ENCODE results near the gene GDPD4.

GDPD4 gene

GRCh38 chr11:77325159-77325558, 23.7 kb upstream of the GDPD4 start:
- in situ Hi-C loops (cut with HindIII; ENCODE audit: low sequenced_read_pairs): no loop called here
- no peak for TF ChIP-seq CTCF (IDR thresholded peaks at IDR 0.05; ENCODE audit: low read depth, low read length, missing control alignments)
- DNase-seq (ENCODE audit: low read depth): no peak
- no peak overlapping the region for H3K4me3 ChIP-seq (ENCODE audit: low read depth, low read length)

GRCh38 chr11:77324508-77324907, 23.0 kb upstream of the GDPD4 start:
- DNase-seq (ENCODE audit: low read depth): no peak
- in situ Hi-C loops (cut with HindIII; ENCODE audit: low sequenced_read_pairs): no loop called here
- TF ChIP-seq CTCF (IDR thresholded peaks at IDR 0.05; ENCODE audit: low read depth, low read length, missing control alignments): no peak
- H3K4me3 ChIP-seq (ENCODE audit: low read depth, low read length): no peak overlapping the region

GRCh38 chr11:77322926-77323590, 21.6 kb upstream of the GDPD4 start:
- H3K4me3 ChIP-seq (ENCODE audit: low read depth, low read length): no peak overlapping the region
- TF ChIP-seq CTCF (IDR thresholded peaks at IDR 0.05; ENCODE audit: low read depth, low read length, missing control alignments): no peak
- no peak for DNase-seq (ENCODE audit: low read depth)
- in situ Hi-C loops (cut with HindIII; ENCODE audit: low sequenced_read_pairs): no loop called here

- no peak for TF ChIP-seq CTCF (IDR thresholded peaks at IDR 0.05; ENCODE audit: low read depth, low read length, missing control alignments)
- H3K4me3 ChIP-seq (ENCODE audit: low read depth, low read length): no peak overlapping the region
- in situ Hi-C loops (cut with HindIII; ENCODE audit: low sequenced_read_pairs): no loop called here
- peak; percentile 93 for DNase-seq (ENCODE audit: low read depth)
These were observed 21.0 kb upstream of the GDPD4 start for GRCh38 chr11:77322506-77322905.

GRCh38 chr11:77320351-77320750, 18.9 kb upstream of the GDPD4 start:
- in situ Hi-C loops (cut with HindIII; ENCODE audit: low sequenced_read_pairs): no loop called here
- TF ChIP-seq CTCF (IDR thresholded peaks at IDR 0.05; ENCODE audit: low read depth, low read length, missing control alignments): no peak
- no peak for DNase-seq (ENCODE audit: low read depth)
- H3K4me3 ChIP-seq (ENCODE audit: low read depth, low read length): no peak overlapping the region

- no peak for TF ChIP-seq CTCF (IDR thresholded peaks at IDR 0.05; ENCODE audit: low read depth, low read length, missing control alignments)
- in situ Hi-C loops (cut with HindIII; ENCODE audit: low sequenced_read_pairs): no loop called here
- no peak for DNase-seq (ENCODE audit: low read depth)
- no peak overlapping the region for H3K4me3 ChIP-seq (ENCODE audit: low read depth, low read length)
These were observed 17.1 kb upstream of the GDPD4 start for GRCh38 chr11:77318600-77318999.
